OCI-M1 (cell line): ENCODE data around the gene DYNLRB2.

Experiments used
- DNase-seq: peaks from one replicate; lab custom pipeline; 2025; lab: John Stamatoyannopoulos, UW

Gene DYNLRB2

GRCh38 chr16:80540516-80541305 lies at the start of gene DYNLRB2:
TSS of gene DYNLRB2 (plus strand) at chr16:80540993. CDS start at chr16:80541077, 84 bp downstream.
- DNase-seq: no peak

- DNase-seq: no peak
Observed at GRCh38 chr16:80500116-80500859, 40.5 kb upstream of the DYNLRB2 start.

GRCh38 chr16:80500961-80501525 lies 39.8 kb upstream of the DYNLRB2 start:
- no peak for DNase-seq

GRCh38 chr16:80503107-80503506 lies 37.7 kb upstream of the DYNLRB2 start:
- no peak for DNase-seq

DNA sequence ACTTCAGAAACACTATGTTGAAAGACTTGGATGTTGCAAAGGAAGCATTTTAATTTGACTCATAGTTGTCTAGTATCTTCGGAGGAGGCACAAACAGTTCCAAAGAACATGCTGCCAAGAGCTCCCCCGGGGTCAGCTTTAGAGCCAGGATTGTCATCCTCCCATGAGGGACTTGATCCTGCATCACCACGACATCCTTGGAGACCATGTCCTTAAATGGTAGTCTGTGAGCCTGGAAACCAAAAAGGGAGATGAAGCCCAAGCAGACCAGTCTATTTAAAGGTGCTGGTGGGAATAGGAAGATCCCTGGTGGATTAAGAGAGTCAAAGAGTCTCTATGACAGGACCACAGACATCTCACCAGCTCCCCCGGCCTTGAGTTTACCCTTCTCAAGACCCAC lies 33.3 kb upstream of the DYNLRB2 start:
- no peak for DNase-seq

- DNase-seq: peak; percentile 13
Observed at GRCh38 chr16:80509872-80510271, 30.9 kb upstream of the DYNLRB2 start.

GRCh38 chr16:80511824-80512592 lies 28.8 kb upstream of the DYNLRB2 start:
- no peak for DNase-seq

DNA sequence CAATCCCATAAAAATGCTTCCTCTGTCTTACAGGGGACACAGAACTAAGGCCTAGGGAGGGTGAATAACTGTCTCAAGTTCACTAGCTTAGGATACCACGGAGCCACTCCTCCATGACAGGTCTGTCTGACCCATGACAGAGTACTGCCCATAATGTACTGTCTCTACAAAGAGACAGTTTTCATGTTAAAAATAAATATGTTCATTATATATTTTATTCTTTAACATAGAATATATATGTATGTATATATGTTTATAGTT lies 28.3 kb upstream of the DYNLRB2 start:
- DNase-seq: no peak

DNA sequence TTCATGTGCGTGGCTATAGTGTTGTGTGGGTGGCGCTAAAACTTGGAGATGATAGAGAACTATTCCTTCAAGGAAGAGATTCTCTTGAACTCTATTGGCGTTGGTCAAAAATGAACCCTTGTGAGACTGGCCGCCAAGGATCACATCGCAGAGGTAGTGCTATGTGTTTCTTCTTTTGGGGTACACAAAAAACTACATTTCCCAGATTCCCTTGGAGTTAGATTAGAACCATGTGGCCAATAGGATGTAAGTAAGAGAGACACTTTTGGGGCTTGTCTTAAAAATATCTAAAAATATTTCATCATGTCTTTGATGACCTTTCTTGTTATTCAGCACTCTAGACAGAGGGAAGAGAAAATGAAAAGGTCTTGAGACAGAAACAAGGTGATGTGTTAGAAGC lies 25.4 kb upstream of the DYNLRB2 start:
- no peak for DNase-seq

- DNase-seq: no peak
Observed at GRCh38 chr16:80517846-80518245, 22.9 kb upstream of the DYNLRB2 start.

DNA sequence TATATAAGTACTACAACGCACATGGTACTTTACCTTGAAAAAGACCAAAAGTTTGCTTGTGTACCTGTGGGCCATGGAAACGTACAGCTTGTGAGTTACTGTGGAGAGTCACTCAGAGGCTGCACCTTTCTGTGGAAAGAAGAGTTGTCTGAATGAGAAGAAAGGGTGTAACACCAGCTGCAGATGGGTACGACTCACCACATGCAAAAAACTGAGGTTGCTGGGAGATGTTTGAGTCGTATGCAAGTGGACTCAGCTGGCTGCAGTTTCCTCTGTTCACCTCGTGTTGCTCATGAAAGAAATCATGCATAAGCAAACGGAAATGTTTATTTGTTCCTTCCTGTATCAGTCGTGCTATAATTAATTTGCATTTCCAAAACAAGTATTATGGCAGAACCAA lies 22.4 kb upstream of the DYNLRB2 start:
- no peak for DNase-seq

- no peak for DNase-seq
Observed at GRCh38 chr16:80519189-80519588, 21.6 kb upstream of the DYNLRB2 start.

DNA sequence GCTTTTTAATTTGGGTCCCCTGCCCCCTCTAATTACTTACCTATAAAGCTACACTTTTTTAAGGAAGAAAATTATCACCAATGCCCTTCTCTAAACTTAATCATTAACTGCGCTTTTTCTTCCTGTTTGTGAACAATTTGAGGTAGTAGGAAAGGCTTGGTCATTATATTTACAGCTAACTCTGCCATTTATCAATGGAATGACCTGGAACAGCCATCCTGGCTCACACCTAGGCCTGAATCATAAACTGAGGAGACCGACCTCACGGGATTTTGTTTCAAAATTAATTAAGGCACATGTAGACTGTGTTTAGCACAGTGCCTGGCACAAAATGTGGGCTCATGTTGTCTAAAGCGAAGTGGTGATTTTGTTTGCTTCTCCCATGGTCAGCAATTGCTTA lies 15.4 kb upstream of the DYNLRB2 start:
- DNase-seq: no peak

DNA sequence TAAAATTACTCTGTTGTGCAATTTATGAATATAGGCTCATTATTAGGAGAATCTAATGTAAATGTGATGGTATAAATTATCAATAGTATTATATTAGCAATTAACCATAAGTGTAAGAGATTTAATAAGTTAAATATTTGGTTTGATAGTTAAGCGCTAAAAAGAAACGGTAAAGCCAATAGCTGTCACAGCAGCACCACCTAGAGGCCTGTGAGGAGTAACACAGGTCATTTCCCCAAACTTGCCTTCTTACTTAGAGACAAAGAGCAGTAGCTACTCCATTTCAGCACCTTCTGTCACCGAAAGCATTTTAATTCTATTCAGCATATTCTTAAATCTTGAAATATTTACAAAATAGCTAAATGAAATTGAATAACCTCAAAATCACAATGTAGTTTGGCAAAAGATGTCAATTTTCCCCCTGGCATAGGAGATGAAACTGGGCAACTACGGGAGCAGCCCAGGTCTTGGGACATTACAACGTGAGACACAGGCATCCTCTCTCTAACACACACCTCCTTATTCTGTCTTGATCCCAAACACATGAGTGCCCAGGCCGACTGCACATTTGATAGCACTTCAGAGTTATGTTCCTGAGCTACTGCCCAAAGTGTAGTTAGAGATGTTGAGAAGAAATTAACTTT lies 14.3 kb upstream of the DYNLRB2 start:
- DNase-seq: peak; percentile 59

- peak; percentile 47 for DNase-seq
Observed at GRCh38 chr16:80527297-80527696, 13.5 kb upstream of the DYNLRB2 start.

GRCh38 chr16:80530479-80530878 lies 10.3 kb upstream of the DYNLRB2 start:
- DNase-seq: no peak

DNA sequence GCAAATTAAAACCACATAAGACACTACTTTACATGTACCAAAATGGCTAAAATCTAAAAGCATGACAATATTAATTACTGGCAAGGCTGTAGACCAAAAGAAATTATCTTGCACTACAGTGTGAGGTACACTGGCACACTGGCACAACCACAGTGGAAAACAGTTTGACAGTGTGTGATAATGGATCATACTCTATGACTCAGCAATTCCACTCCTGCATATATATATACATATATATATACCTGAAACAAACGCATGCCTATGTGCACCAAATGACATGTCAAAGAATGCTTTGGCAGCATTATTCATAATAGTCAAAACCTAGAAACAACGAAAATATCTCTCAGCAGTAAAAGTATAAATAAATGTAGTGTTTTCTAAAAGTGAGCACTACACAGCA lies 4.6 kb upstream of the DYNLRB2 start:
- no peak for DNase-seq

- DNase-seq: no peak
Observed at GRCh38 chr16:80541306-80541694, 507 bp downstream of the DYNLRB2 start.

GRCh38 chr16:80543162-80543561 lies 2.4 kb downstream of the DYNLRB2 start:
- DNase-seq: no peak

- no peak for DNase-seq
Observed at GRCh38 chr16:80544326-80544725, 3.5 kb downstream of the DYNLRB2 start.

GRCh38 chr16:80546249-80546648 lies 5.5 kb downstream of the DYNLRB2 start:
- no peak for DNase-seq

DNA sequence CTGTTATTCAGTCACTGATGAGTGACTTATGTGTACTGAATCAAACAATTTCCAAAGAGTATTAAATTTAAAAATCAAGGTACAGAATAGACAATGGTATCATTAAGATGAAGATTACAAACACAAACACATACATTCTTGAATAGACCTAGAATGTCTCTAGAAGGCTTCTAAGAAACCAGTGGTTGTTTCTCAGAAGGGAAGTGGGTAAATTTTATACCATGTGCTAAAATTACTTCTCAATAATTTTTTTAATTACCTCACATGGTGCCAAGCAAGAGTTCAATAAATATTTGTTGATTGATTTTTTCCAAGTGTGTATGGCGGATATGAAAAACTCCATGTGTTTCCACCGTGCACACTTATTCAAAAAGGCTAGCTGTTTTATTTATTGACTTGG lies 6.4 kb downstream of the DYNLRB2 start:
- no peak for DNase-seq
